Vagina (tissue), 2 donors: Measurements from ENCODE around the gene AMPD3.

ENCODE experiments used
- CTCF ChIP-seq, 3 experiments: fragments of 450-650 bp in 2 of 3; fragments of 200-600 bp in 1 of 3; sonication (generic) in 1 of 3; IDR thresholded peaks; one replicate each; pipeline ENCODE4 v1.5.1; 2017 to 2019; ENCODE audit warnings: antibody characterized with exemption in 3 of 3, mild to moderate bottlenecking in 2 of 3, moderate library complexity in 2 of 3
- POLR2AphosphoS5 ChIP-seq, 2 donors: sonication (generic); formaldehyde crosslinking; IDR thresholded peaks; one replicate each; pipeline ENCODE4 v1.9.0; 2017; ENCODE audit warnings: antibody characterized with exemption in 2 of 2, mild to moderate bottlenecking in 2 of 2, low read depth in 1 of 2; ENCODE audit not compliant: insufficient read depth in 1 of 2

GRCh38 chr11:10481560-10482349 is 26.7 kb downstream of the AMPD3 start:
- TF ChIP-seq CTCF (IDR thresholded peaks at IDR 0.05) (no peak), POLR2AphosphoS5 (IDR thresholded peaks at IDR 0.05; ENCODE audit: insufficient read depth in 1 of 2, low read depth in 1 of 2) (no peak)
